K562 (cell line): Measurements from ENCODE around the gene KLC1. TPM values are rescaled to one million over a fixed set of nuclear protein-coding genes. Genes with fewer than 3 reads are reported as not detected.
A peak's percentile ranks its signal among the peaks of the same experiment; 100 is the strongest.

Experiments
- ATAC-seq: fragments of 200-7000 bp; cut with Tn5 transposase; 3 replicates; pipeline ENCODE4 v1.9.1; 2020; ENCODE audit warnings: moderate library complexity
- BruUV-seq: library from RNA; stranded (reverse); fragments of 400-500 nt; replicated peaks from 2 replicates; lab custom pipeline; 2021; lab: Mats Ljungman, UMichigan
- CTCF ChIA-PET: fragments of 300-600 bp; formaldehyde crosslinking; extraction: SDS; loops from one replicate; lab custom pipeline; 2021; ENCODE audit warnings: low intra/inter-chr PET ratio; lab: Yijun Ruan, JAX
- POLR2A ChIA-PET: fragments of 300-600, 350-650 bp; sonication (Branson Sonifier 250); formaldehyde crosslinking; extraction: SDS; loops from one replicate; lab custom pipeline; 2021; ENCODE audit warnings: antibody characterized with exemption, inconsistent platforms; lab: Yijun Ruan, JAX
- DNase-seq, 4 experiments: peaks; one replicate each; pipeline versions ENCODE4 v3.0.0 to v3.0.0-alpha.2; 2011 to 2018; ENCODE audit warnings: low spot score in 3 of 4, mixed read lengths in 3 of 4; ENCODE audit errors: extremely low read depth in 1 of 4
- FAIRE-seq: peaks from 2 replicates; lab custom pipeline; 2011; peaks lifted over from hg19 to GRCh38; lab: Jason Lieb, UNC
- H2AFZ ChIP-seq: 2 replicates; pipeline ENCODE4 v1.6.0; 2011; ENCODE audit warnings: low read depth, low read length, control low read depth, inconsistent platforms
- H3K27ac ChIP-seq: fragments of 200-600 bp; 3 replicates; pipeline ENCODE4 v1.8.0; 2011; ENCODE audit warnings: low read depth, mild to moderate bottlenecking, control low read depth, inconsistent platforms, low read length, moderate library complexity, mixed read lengths; ENCODE audit errors: extremely low read depth
- H3K27me3 ChIP-seq, 2 experiments: fragments of 300-600 bp in 1 of 2; 2 replicates in 1 of 2; 3 replicates in 1 of 2; pipeline versions ENCODE4 v1.6.0 to v1.8.0; 2011; ENCODE audit warnings: inconsistent platforms in 2 of 2, low read length in 2 of 2, mild to moderate bottlenecking in 1 of 2, mixed read lengths in 1 of 2, moderate library complexity in 1 of 2; ENCODE audit not compliant: control insufficient read depth in 2 of 2, insufficient read depth in 2 of 2
- H3K36me3 ChIP-seq: fragments of 300-600 bp; 3 replicates; pipeline ENCODE4 v1.8.0; 2011; ENCODE audit warnings: mild to moderate bottlenecking, low read length, inconsistent platforms; ENCODE audit not compliant: control insufficient read depth, insufficient read depth
- H3K4me1 ChIP-seq, 2 experiments: fragments of 200-600 bp in 1 of 2; replicated peaks in 1 of 2; 2 replicates in 1 of 2; 3 replicates in 1 of 2; pipeline versions ENCODE4 v1.5.1 to v1.8.0; 2011; ENCODE audit warnings: inconsistent platforms in 2 of 2, low read length in 2 of 2, mild to moderate bottlenecking in 1 of 2, mixed read lengths in 1 of 2, moderate library complexity in 1 of 2; ENCODE audit not compliant: control insufficient read depth in 2 of 2, insufficient read depth in 2 of 2
- H3K4me2 ChIP-seq: 2 replicates; pipeline ENCODE4 v1.6.1; 2011; ENCODE audit warnings: low read length, control low read depth, inconsistent platforms, mixed read lengths; ENCODE audit not compliant: insufficient read depth
- H3K4me3 ChIP-seq: fragments of 200-600 bp; sonication (generic), shearing (Covaris generic); 2 replicates; pipeline ENCODE4 v1.5.1; 2016; ENCODE audit warnings: control low read depth, inconsistent platforms
- H3K79me2 ChIP-seq: fragments of 200-600 bp; 3 replicates; pipeline ENCODE4 v1.8.0; 2011; ENCODE audit warnings: low read length, inconsistent platforms; ENCODE audit not compliant: control insufficient read depth, insufficient read depth
- H3K9ac ChIP-seq, 2 experiments: 2 replicates each; pipeline versions ENCODE4 v1.6.0 to v1.6.1; 2011; ENCODE audit warnings: low read depth in 2 of 2, low read length in 2 of 2, control low read depth in 1 of 2, inconsistent platforms in 1 of 2, mild to moderate bottlenecking in 1 of 2, mixed read lengths in 1 of 2; ENCODE audit not compliant: insufficient read depth in 1 of 2
- H3K9me1 ChIP-seq: one replicate; pipeline ENCODE4 v1.6.0; 2011; ENCODE audit warnings: inconsistent platforms, mild to moderate bottlenecking, low read length, moderate library complexity; ENCODE audit not compliant: control insufficient read depth, insufficient read depth
- H3K9me3 ChIP-seq: replicated peaks from 2 replicates; pipeline ENCODE4 v1.5.1; 2011; ENCODE audit warnings: low read depth, low read length, inconsistent platforms; ENCODE audit not compliant: control insufficient read depth, insufficient read depth
- H4K20me1 ChIP-seq: replicated peaks from 2 replicates; pipeline ENCODE4 v1.6.1; 2011; ENCODE audit warnings: low read length, inconsistent platforms, mixed read lengths; ENCODE audit not compliant: control insufficient read depth, insufficient read depth
- FOXO4 ChIP-seq: fragments of 450-650 bp; formaldehyde crosslinking; IDR thresholded peaks from 2 replicates; pipeline ENCODE4 v1.4.0; 2020; ENCODE audit warnings: mild to moderate bottlenecking, moderate library complexity
- HMG20A ChIP-seq: fragments of 450-650 bp; formaldehyde crosslinking; conservative IDR thresholded peaks from 2 replicates; pipeline ENCODE4 v1.4.0; 2020; ENCODE audit warnings: mild to moderate bottlenecking, mixed read lengths
- ZNF121 ChIP-seq: sonication (generic); formaldehyde crosslinking; conservative IDR thresholded peaks from 2 replicates; pipeline ENCODE4 v1.8.0; 2022; ENCODE audit warnings: missing genetic modification reagents
- WGBS: fragments of 100-300 bp; shearing (Covaris generic); methylation state at CpG from one replicate; pipeline ENCODE4 v1.1.6; 2016; ENCODE audit warnings: low coverage, mixed read lengths; ENCODE audit not compliant: insufficient coverage; ENCODE audit errors: missing lambda C conversion rate; 5-methylcytosine and 5-hydroxymethylcytosine counted together
- in situ Hi-C: fragments of 300-500 bp; cut with MboI; formaldehyde crosslinking; loops from 4 replicates; pipeline ENCODE4 v1.15.0; 2018; ENCODE audit warnings: inconsistent platforms, mixed read lengths
- intact Hi-C: fragments of 100-400 bp; cut with micrococcal nuclease; formaldehyde crosslinking; loops from 2 replicates; pipeline ENCODE4 v1.14.2; 2022
- polyA plus RNA-seq, 8 experiments: library from polyadenylated mRNA; depleted of rRNA in 4 of 8; stranded (reverse) in 5 of 8; unstranded in 3 of 8; fragments of >200 nt; fragmentation: Nextera tagmentation in 2 of 8; fragmentation: Illumina TruSeq in 1 of 8; extraction: Ambion mirVana in 2 of 8; extraction: Trizol in 1 of 8; gene quantifications; 2 replicates each; pipeline versions ENCODE4 v1.2.1 to v1.2.3, GENCODE V29; 2011 to 2014; ENCODE audit warnings: inconsistent platforms in 1 of 8, missing spikeins in 1 of 8
- total RNA-seq, 7 experiments: library from RNA; depleted of rRNA in 6 of 7; stranded (reverse); fragments of >200 nt in 6 of 7; fragmentation: Illumina TruSeq in 2 of 7; extraction: Trizol in 2 of 7; gene quantifications; 2 replicates each; pipeline versions ENCODE4 v1.2.1 to v1.2.3, GENCODE V29; 2011 to 2021; ENCODE audit warnings: low replicate concordance in 1 of 7

KLC1 gene
- total and polyA plus RNA-seq, 9 of the 15 experiments (the other 6 are each of a cell fraction or from before 2014, with no cell fraction given): 4.9 to 134 (median 54.8) TPM

- WGBS: 93% methylated on average over 3 of the region's 3 CpGs
- POLR2A ChIA-PET: interaction anchor here (0.6 kb wide), 1 partner anchor 1819 kb away, joined by 3 read pairs; no protein-coding TSS in a partner anchor
These were observed 20.0 kb downstream of the KLC1 start for GRCh38 chr14:103649001-103649400.

More at GRCh38 chr14:103649001-103649400, 20.0 kb downstream of the KLC1 start:
- DNase-seq (no peak), FAIRE-seq (no peak), ATAC-seq (no peak)
- Histone ChIP-seq H3K27me3 (no peaks in the 10 kb centered on the region), H3K4me3 (no peak overlapping the region), H2AFZ (no peak overlapping the region), H3K9me1 (no peaks in the 10 kb centered on the region), H3K9ac (no peak overlapping the region), H3K4me2 (no peak overlapping the region), H3K36me3 (peaks cover 9% of the 10 kb centered on the region), H4K20me1 (no peaks in the 10 kb centered on the region; the same call in 1 of the 2 replicates), H3K4me1 (no peaks in the 10 kb centered on the region; a peak in 1 of 5 replicates), H3K79me2 (peaks cover 40% of the 10 kb centered on the region), H3K27ac (no peak overlapping the region), H3K9me3 (no peaks in the 10 kb centered on the region)
- TF ChIP-seq FOXO4 (CRISPR knock-in tag) (no peak), HMG20A (CRISPR knock-in tag) (no peak), ZNF121 (CRISPR knock-in tag) (peak; percentile 28; the same call in 1 of the 2 replicates)
- intact Hi-C loops (no loop called here), in situ Hi-C loops (no loop called here)
- CTCF ChIA-PET: no interaction called here
- BruUV-seq: no TSS peak
